Common myeloid progenitor, CD34-positive (primary cell): ENCODE measurements around the gene PEDS1.
"Not testable (repeated sequence)": the region's sequence is repeated elsewhere in the genome, so short reads cannot be mapped to it uniquely, and the experiment has no call there.

Experiments
- CTCF ChIA-PET: fragments of 350-600 bp; sonication (Branson Sonifier 250); formaldehyde crosslinking; loops from one replicate; lab custom pipeline; 2021; ENCODE audit warnings: antibody characterized with exemption; lab: Charles Lee
- POLR2A ChIA-PET: fragments of 350-600 bp; sonication (Branson Sonifier 250); formaldehyde crosslinking; loops from one replicate; lab custom pipeline; 2021; ENCODE audit warnings: antibody characterized with exemption; lab: Charles Lee
- DNase-seq, 3 donors: peaks; one replicate each; pipeline versions ENCODE4 v3.0.0 to v3.0.0-alpha.2; 2013
- H3K27ac ChIP-seq, 2 experiments: 1 replicate in 1 of 2; 2 replicates in 1 of 2; pipeline ENCODE4 v1.7.0; 2013; ENCODE audit warnings: inconsistent platforms in 2 of 2, low read length in 2 of 2, mild to moderate bottlenecking in 2 of 2, low read depth in 1 of 2, moderate library complexity in 1 of 2; ENCODE audit not compliant: severe bottlenecking in 2 of 2, insufficient read depth in 1 of 2, poor library complexity in 1 of 2
- H3K27me3 ChIP-seq, 5 experiments: replicated peaks in 2 of 5; 1 replicate in 3 of 5; 2 replicates in 2 of 5; pipeline versions ENCODE4 v1.6.1 to v1.7.0; 2013; ENCODE audit warnings: low read length in 4 of 5, mild to moderate bottlenecking in 2 of 5, moderate library complexity in 2 of 5, inconsistent platforms in 1 of 5; ENCODE audit not compliant: insufficient read depth in 5 of 5, control insufficient read depth in 4 of 5
- H3K36me3 ChIP-seq, 4 experiments: 1 replicate in 2 of 4; 2 replicates in 2 of 4; pipeline versions ENCODE4 v1.6.1 to v1.7.0; 2013; ENCODE audit warnings: low read length in 3 of 4, control low read depth in 1 of 4, mild to moderate bottlenecking in 1 of 4; ENCODE audit not compliant: control insufficient read depth in 4 of 4, insufficient read depth in 4 of 4
- H3K4me1 ChIP-seq, 4 experiments: 1 replicate in 3 of 4; 2 replicates in 1 of 4; pipeline versions ENCODE4 v1.6.1 to v1.7.1; 2013; ENCODE audit warnings: low read length in 3 of 4, mild to moderate bottlenecking in 3 of 4, control low read depth in 1 of 4, inconsistent platforms in 1 of 4, moderate library complexity in 1 of 4; ENCODE audit not compliant: control insufficient read depth in 4 of 4, insufficient read depth in 4 of 4; ENCODE audit errors: control extremely low read depth in 1 of 4
- H3K4me3 ChIP-seq, 7 experiments: 1 replicate in 4 of 7; 2 replicates in 3 of 7; pipeline versions ENCODE4 v1.5.1 to v1.7.0; 2013; ENCODE audit warnings: mild to moderate bottlenecking in 7 of 7, low read length in 6 of 7, moderate library complexity in 6 of 7, inconsistent platforms in 2 of 7, low read depth in 2 of 7, control low read depth in 1 of 7; ENCODE audit not compliant: insufficient read depth in 4 of 7, control insufficient read depth in 1 of 7; ENCODE audit errors: extremely low read depth in 1 of 7
- H3K9me3 ChIP-seq, 5 experiments: 1 replicate in 4 of 5; 2 replicates in 1 of 5; pipeline versions ENCODE4 v1.6.1 to v1.7.1; 2013; ENCODE audit warnings: low read length in 4 of 5, mild to moderate bottlenecking in 2 of 5, inconsistent platforms in 1 of 5, low read depth in 1 of 5, moderate library complexity in 1 of 5; ENCODE audit not compliant: control insufficient read depth in 4 of 5, insufficient read depth in 2 of 5; ENCODE audit errors: control extremely low read depth in 1 of 5
- WGBS: methylation state at CpG from one replicate; pipeline ENCODE4 v1.1.5; 2013; ENCODE audit not compliant: insufficient coverage; 5-methylcytosine and 5-hydroxymethylcytosine counted together

The PEDS1 gene

GRCh38 chr20:50186987-50187402, 33.5 kb upstream of the PEDS1 start:
- no CpG with 5 or more reads among the region's 8 CpGs for WGBS

GRCh38 chr20:50186151-50186885, 32.8 kb upstream of the PEDS1 start:
- Histone ChIP-seq H3K27me3 (no peaks in the 10 kb centered on the region), H3K27ac (no peak overlapping the region), H3K36me3 (no peaks in the 10 kb centered on the region), H3K9me3 (no peaks in the 10 kb centered on the region), H3K4me3 (no peak overlapping the region), H3K4me1 (peaks cover 2 to 21% (median 11%) of the 10 kb centered on the region in 4 experiments)
- WGBS, result 25% methylated on average over 14 of the region's 16 CpGs
- CTCF ChIA-PET, result interaction anchor here (0.5 to 14.7 kb wide), 18 partner anchors 9 to 402 kb away, joined by 3 to 262 read pairs (median 4); no protein-coding TSS in a partner anchor
- POLR2A ChIA-PET, result no interaction called here
- peak; percentile 71 to 82 (median 72) for DNase-seq

More at GRCh38 chr20:50186987-50187402, 33.5 kb upstream of the PEDS1 start:
- Histone ChIP-seq H3K4me3 (no peak overlapping the region), H3K9me3 (no peaks in the 10 kb centered on the region), H3K36me3 (no peaks in the 10 kb centered on the region), H3K4me1 (peaks cover 2 to 21% (median 14%) of the 10 kb centered on the region in 4 experiments), H3K27me3 (no peaks in the 10 kb centered on the region), H3K27ac (no peak overlapping the region)
- no peak for DNase-seq
- CTCF ChIA-PET, result interaction anchor here (0.5 to 14.7 kb wide), 15 partner anchors 10 to 401 kb away, joined by 3 to 262 read pairs (median 6); no protein-coding TSS in a partner anchor
- POLR2A ChIA-PET, result no interaction called here

- Histone ChIP-seq H3K27ac (no peak overlapping the region), H3K9me3 (no peaks in the 10 kb centered on the region), H3K36me3 (no peaks in the 10 kb centered on the region), H3K4me3 (no peak overlapping the region), H3K4me1 (peaks cover 2 to 21% (median 11%) of the 10 kb centered on the region in 4 experiments), H3K27me3 (no peaks in the 10 kb centered on the region)
- POLR2A ChIA-PET, result interaction anchor here (0.6 kb wide), 1 partner anchor 335 kb away, joined by 6 read pairs; no protein-coding TSS in a partner anchor
- CTCF ChIA-PET, result interaction anchor here (0.6 to 14.7 kb wide), 15 partner anchors 8 to 399 kb away, joined by 3 to 262 read pairs (median 4); no protein-coding TSS in a partner anchor
- 97% methylated on average over 4 of the region's 5 CpGs for WGBS
- DNase-seq, result no peak
These were observed 31.9 kb upstream of the PEDS1 start for GRCh38 chr20:50185426-50185825.

- 100% methylated on average over 1 of the region's 2 CpGs for WGBS
These were observed 28.8 kb upstream of the PEDS1 start for GRCh38 chr20:50182346-50182745.

GRCh38 chr20:50181344-50181743, 27.8 kb upstream of the PEDS1 start:
- POLR2A ChIA-PET, result interaction anchor here (1.0 kb wide), 1 partner anchor 10 kb away, joined by 4 read pairs; no protein-coding TSS in a partner anchor
- Histone ChIP-seq H3K4me3 (no peak overlapping the region), H3K27ac (no peak overlapping the region), H3K36me3 (no peaks in the 10 kb centered on the region), H3K9me3 (no peaks in the 10 kb centered on the region), H3K27me3 (no peaks in the 10 kb centered on the region), H3K4me1 (peaks cover 0 to 2% (median 0%) of the 10 kb centered on the region in 4 experiments)
- CTCF ChIA-PET, result interaction anchor here (1.7 to 14.7 kb wide), 4 partner anchors 59 to 284 kb away, joined by 4 to 262 read pairs (median 104); no protein-coding TSS in a partner anchor
- DNase-seq, result no peak
- 100% methylated on average over 10 of the region's 10 CpGs for WGBS

More at GRCh38 chr20:50182346-50182745, 28.8 kb upstream of the PEDS1 start:
- Histone ChIP-seq H3K4me1 (peaks cover 0 to 4% (median under 1%) of the 10 kb centered on the region in 4 experiments), H3K36me3 (no peaks in the 10 kb centered on the region), H3K27ac (no peak overlapping the region), H3K9me3 (no peaks in the 10 kb centered on the region), H3K4me3 (no peak overlapping the region), H3K27me3 (no peaks in the 10 kb centered on the region)
- DNase-seq, result no peak
- POLR2A ChIA-PET, result interaction anchor here (1.0 kb wide), 1 partner anchor 11 kb away, joined by 4 read pairs; no protein-coding TSS in a partner anchor
- CTCF ChIA-PET, result interaction anchor here (0.6 to 14.7 kb wide), 7 partner anchors 60 to 484 kb away, joined by 3 to 262 read pairs (median 4); no protein-coding TSS in a partner anchor

- not testable (repeated sequence) for H3K4me1 ChIP-seq, H3K36me3 ChIP-seq, H3K9me3 ChIP-seq, H3K27me3 ChIP-seq, H3K4me3 ChIP-seq, H3K27ac ChIP-seq
- ChIA-PET POLR2A (interaction anchor here (2.4 kb wide), 1 partner anchor 58 kb away, joined by 9 read pairs; no protein-coding TSS in a partner anchor), CTCF (interaction anchor here (0.9 to 14.7 kb wide), 18 partner anchors 10 to 419 kb away, joined by 3 to 262 read pairs (median 6); partner anchors contain the start of gene PEDS1)
- peak in 1 of 3 donors; percentile 46 for DNase-seq
- WGBS, result 57% methylated on average over 2 of the region's 9 CpGs
These were observed 25.1 kb upstream of the PEDS1 start for GRCh38 chr20:50178672-50179071.
